Astrocyte (in vitro differentiated cells and primary cell): ENCODE data around the gene HOXB7. TPM values are rescaled to one million over a fixed set of nuclear protein-coding genes. Genes with fewer than 3 reads are reported as not detected.

ENCODE experiments used
- DNase-seq: peaks from one replicate; pipeline ENCODE4 v3.0.0-alpha.2; 2010; ENCODE audit warnings: low read depth
- FAIRE-seq: peaks from 2 replicates; lab custom pipeline; 2011; peaks lifted over from hg19 to GRCh38; lab: Jason Lieb, UNC
- H2AFZ ChIP-seq: 2 replicates; pipeline ENCODE4 v1.6.0; 2012; ENCODE audit warnings: low read depth, low read length, inconsistent platforms
- H3K27ac ChIP-seq: 2 replicates; pipeline ENCODE4 v1.5.1; 2011; ENCODE audit warnings: low read depth, low read length, inconsistent platforms
- H3K27me3 ChIP-seq: 2 replicates; pipeline ENCODE4 v1.6.0; 2011; ENCODE audit warnings: low read length, inconsistent platforms; ENCODE audit not compliant: insufficient read depth
- H3K36me3 ChIP-seq: 2 replicates; pipeline ENCODE4 v1.5.1; 2011; ENCODE audit warnings: low read length, inconsistent platforms; ENCODE audit not compliant: insufficient read depth
- H3K4me1 ChIP-seq: 2 replicates; pipeline ENCODE4 v1.5.1; 2011; ENCODE audit warnings: low read length, inconsistent platforms; ENCODE audit not compliant: insufficient read depth
- H3K4me2 ChIP-seq: 2 replicates; pipeline ENCODE4 v1.6.0; 2012; ENCODE audit warnings: low read length, inconsistent platforms
- H3K4me3 ChIP-seq: 2 replicates; pipeline ENCODE4 v1.5.1; 2011; ENCODE audit warnings: low read depth, mild to moderate bottlenecking, low read length, inconsistent platforms; ENCODE audit not compliant: insufficient read depth
- H3K79me2 ChIP-seq: 2 replicates; pipeline ENCODE4 v1.6.0; 2012; ENCODE audit warnings: mild to moderate bottlenecking, low read length, inconsistent platforms; ENCODE audit not compliant: insufficient read depth
- H3K9ac ChIP-seq: 2 replicates; pipeline ENCODE4 v1.6.0; 2012; ENCODE audit warnings: mild to moderate bottlenecking, low read length, inconsistent platforms
- H3K9me3 ChIP-seq: 2 replicates; pipeline ENCODE4 v1.5.1; 2012; ENCODE audit warnings: low read depth, mild to moderate bottlenecking, low read length, inconsistent platforms; ENCODE audit not compliant: insufficient read depth
- H4K20me1 ChIP-seq: 2 replicates; pipeline ENCODE4 v1.6.0; 2012; ENCODE audit warnings: low read length, inconsistent platforms; ENCODE audit not compliant: insufficient read depth
- H3K27ac Mint-ChIP-seq: one replicate; pipeline ENCODE4 v1.8.0; 2021; ENCODE audit warnings: mild to moderate bottlenecking, mixed read lengths; ENCODE audit not compliant: unreplicated experiment
- H3K27me3 Mint-ChIP-seq: one replicate; pipeline ENCODE4 v1.8.0; 2021; ENCODE audit warnings: low read depth, mixed read lengths; ENCODE audit not compliant: unreplicated experiment
- H3K36me3 Mint-ChIP-seq: one replicate; pipeline ENCODE4 v1.8.0; 2021; ENCODE audit warnings: low read depth, mixed read lengths; ENCODE audit not compliant: unreplicated experiment
- H3K4me1 Mint-ChIP-seq: one replicate; pipeline ENCODE4 v1.8.0; 2021; ENCODE audit warnings: low read depth, mixed read lengths; ENCODE audit not compliant: unreplicated experiment
- H3K4me3 Mint-ChIP-seq: one replicate; pipeline ENCODE4 v1.8.0; 2021; ENCODE audit warnings: mild to moderate bottlenecking, moderate library complexity, mixed read lengths; ENCODE audit not compliant: unreplicated experiment
- H3K9me3 Mint-ChIP-seq: one replicate; pipeline ENCODE4 v1.8.0; 2021; ENCODE audit warnings: mild to moderate bottlenecking, mixed read lengths; ENCODE audit not compliant: unreplicated experiment
- EZH2 ChIP-seq: IDR thresholded peaks from 2 replicates; pipeline ENCODE4 v1.6.1; 2012; ENCODE audit warnings: mild to moderate bottlenecking, low read length, inconsistent platforms; ENCODE audit not compliant: insufficient read depth
- total RNA-seq: library from RNA; stranded (reverse); gene quantifications from 2 replicates; pipeline ENCODE4 v1.2.1, GENCODE V29; 2021
- TF ChIP-seq, protein P1 (sequence below): IDR thresholded peaks from 2 replicates; pipeline ENCODE4 v1.5.1; 2011; ENCODE audit warnings: low read depth, mild to moderate bottlenecking, inconsistent platforms, low read length, moderate library complexity; ENCODE audit not compliant: insufficient read depth

HOXB7 gene
- total RNA-seq, 1 donor from 2014 or later, result not detected

- Mint-ChIP-seq H3K27ac (no peak overlapping the region), H3K9me3 (peaks cover 26% of the 10 kb centered on the region), H3K4me3 (no peak overlapping the region), H3K4me1 (peaks cover 3% of the 10 kb centered on the region), H3K27me3 (peaks cover 99% of the 10 kb centered on the region), H3K36me3 (no peaks in the 10 kb centered on the region)
- Histone ChIP-seq H3K27me3 (peaks cover 79% of the 10 kb centered on the region), H3K4me3 (no peak overlapping the region), H3K4me2 (peak overlapping the region; percentile 90), H4K20me1 (no peaks in the 10 kb centered on the region), H3K9me3 (no peaks in the 10 kb centered on the region), H2AFZ (peak overlapping the region; percentile 67), H3K79me2 (peaks cover 22% of the 10 kb centered on the region), H3K4me1 (peaks cover 14% of the 10 kb centered on the region), H3K36me3 (no peaks in the 10 kb centered on the region), H3K9ac (peak overlapping the region; percentile 74), H3K27ac (peak overlapping the region; percentile 58)
- FAIRE-seq (no peak), DNase-seq (no peak)
- no peak for TF ChIP-seq EZH2
- TF ChIP-seq, protein P1, sequence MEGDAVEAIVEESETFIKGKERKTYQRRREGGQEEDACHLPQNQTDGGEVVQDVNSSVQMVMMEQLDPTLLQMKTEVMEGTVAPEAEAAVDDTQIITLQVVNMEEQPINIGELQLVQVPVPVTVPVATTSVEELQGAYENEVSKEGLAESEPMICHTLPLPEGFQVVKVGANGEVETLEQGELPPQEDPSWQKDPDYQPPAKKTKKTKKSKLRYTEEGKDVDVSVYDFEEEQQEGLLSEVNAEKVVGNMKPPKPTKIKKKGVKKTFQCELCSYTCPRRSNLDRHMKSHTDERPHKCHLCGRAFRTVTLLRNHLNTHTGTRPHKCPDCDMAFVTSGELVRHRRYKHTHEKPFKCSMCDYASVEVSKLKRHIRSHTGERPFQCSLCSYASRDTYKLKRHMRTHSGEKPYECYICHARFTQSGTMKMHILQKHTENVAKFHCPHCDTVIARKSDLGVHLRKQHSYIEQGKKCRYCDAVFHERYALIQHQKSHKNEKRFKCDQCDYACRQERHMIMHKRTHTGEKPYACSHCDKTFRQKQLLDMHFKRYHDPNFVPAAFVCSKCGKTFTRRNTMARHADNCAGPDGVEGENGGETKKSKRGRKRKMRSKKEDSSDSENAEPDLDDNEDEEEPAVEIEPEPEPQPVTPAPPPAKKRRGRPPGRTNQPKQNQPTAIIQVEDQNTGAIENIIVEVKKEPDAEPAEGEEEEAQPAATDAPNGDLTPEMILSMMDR, result no peak
Observed at GRCh38 chr17:48586355-48587258, 24.2 kb downstream of the HOXB7 start.

GRCh38 chr17:48584223-48584741, 26.5 kb downstream of the HOXB7 start:
- no peak overlapping the region for H3K4me3 ChIP-seq
- H3K4me3 Mint-ChIP-seq, result no peak overlapping the region
- TF ChIP-seq, protein P1, result no peak
- no peak for TF ChIP-seq EZH2

More at GRCh38 chr17:48584223-48584741, 26.5 kb downstream of the HOXB7 start:
- Histone ChIP-seq H3K9ac (no peak overlapping the region), H3K27ac (no peak overlapping the region), H3K27me3 (peaks cover 84% of the 10 kb centered on the region), H3K4me2 (peak overlapping the region; percentile 90), H3K36me3 (no peaks in the 10 kb centered on the region), H3K9me3 (no peaks in the 10 kb centered on the region), H3K79me2 (peaks cover 38% of the 10 kb centered on the region), H3K4me1 (peaks cover 14% of the 10 kb centered on the region), H2AFZ (no peak overlapping the region), H4K20me1 (peaks cover 4% of the 10 kb centered on the region)
- DNase-seq (no peak), FAIRE-seq (no peak)
- no peaks in the 10 kb centered on the region for H3K36me3 Mint-ChIP-seq
- peaks cover 32% of the 10 kb centered on the region for H3K9me3 Mint-ChIP-seq
- H3K27ac Mint-ChIP-seq, result no peak overlapping the region
- H3K4me1 Mint-ChIP-seq, result peaks cover 3% of the 10 kb centered on the region
- H3K27me3 Mint-ChIP-seq, result peaks cover 98% of the 10 kb centered on the region
